Left ventricle myocardium superior (tissue), 1 donor: ENCODE data around the gene SLC43A2. TPM values are rescaled to one million over a fixed set of nuclear protein-coding genes. Genes with fewer than 3 reads are reported as not detected.

Experiments
- ATAC-seq: fragments of 200-7000 bp; cut with Tn5 transposase; one replicate; pipeline ENCODE4 v1.9.1; 2020; ENCODE audit warnings: mild to moderate bottlenecking, moderate library complexity
- DNase-seq: peaks from one replicate; pipeline ENCODE4 v3.0.0-alpha.2; 2020
- intact Hi-C: fragments of 100-400 bp; cut with micrococcal nuclease; formaldehyde crosslinking; loops from one replicate; pipeline ENCODE4 v1.11.0; 2022
- total RNA-seq: library from RNA; stranded (reverse); fragmentation: NEBNext Ultra II Directional; extraction: Animal tissue kit (Norgen Biotek cat#: 25700); gene quantifications from one replicate; pipeline ENCODE4 v1.2.1, GENCODE V29; 2021
- donor health status: DM: no; HTN: yes; CAD: no; lungs with severe emphysema.

Gene SLC43A2
- total RNA-seq, 1 donor from 2014 or later = 3.1 TPM

- DNase-seq = no peak
- intact Hi-C loops = no loop called here
- no peak for ATAC-seq
These were observed 106.0 kb downstream of the SLC43A2 start for GRCh38 chr17:1522626-1523025.

- intact Hi-C loops = no loop called here
- DNase-seq (no peak), ATAC-seq (no peak)
These were observed 107.5 kb downstream of the SLC43A2 start for GRCh38 chr17:1521086-1521640.

- DNase-seq = no peak
- ATAC-seq = no peak
- intact Hi-C loops = loop anchor here (10.0 kb wide), 1 partner anchor 155 kb away; no protein-coding TSS in a partner anchor
These were observed 109.0 kb downstream of the SLC43A2 start for GRCh38 chr17:1519678-1520077.

Other genes starting within 250 kb of the SLC43A2 start
- 620 TPM for gene YWHAE, start 228.6 kb downstream of the SLC43A2 start, total RNA-seq
- 37.9 TPM for gene CRK, start 172.6 kb downstream of the SLC43A2 start, total RNA-seq
- gene MYO1C, start 136.1 kb downstream of the SLC43A2 start, total RNA-seq = 200 TPM
- 39.1 TPM for gene INPP5K, start 112.2 kb downstream of the SLC43A2 start, total RNA-seq
- 52.6 TPM for gene PITPNA, start 66.0 kb downstream of the SLC43A2 start, total RNA-seq
- 13.1 TPM for gene SCARF1, start 16.9 kb upstream of the SLC43A2 start, total RNA-seq
- gene RILP, start 21.0 kb upstream of the SLC43A2 start, total RNA-seq = 81.4 TPM
- gene PRPF8, start 56.0 kb upstream of the SLC43A2 start, total RNA-seq = 135 TPM
- gene TLCD2, start 81.5 kb upstream of the SLC43A2 start, total RNA-seq = 1.7 TPM
- 7.6 TPM for gene WDR81, start 95.9 kb upstream of the SLC43A2 start, total RNA-seq
- 1.4 TPM for gene SERPINF2, start 114.0 kb upstream of the SLC43A2 start, total RNA-seq
- 146 TPM for gene SERPINF1, start 133.2 kb upstream of the SLC43A2 start, total RNA-seq
- 6.9 TPM for gene SMYD4, start 201.1 kb upstream of the SLC43A2 start, total RNA-seq
- 46.0 TPM for gene RPA1, start 201.2 kb upstream of the SLC43A2 start, total RNA-seq